Brain microvascular endothelial cell (primary cell): ENCODE results near the gene CACNA1S.

Experiments
- DNase-seq: peaks from one replicate; pipeline ENCODE4 v3.0.0-alpha.2; 2020
- H3K27ac ChIP-seq: fragments of 250-450 bp; sonication (Bioruptor Pico); 2 replicates; pipeline ENCODE4 v1.5.1; 2020; ENCODE audit warnings: mild to moderate bottlenecking, moderate library complexity
- H3K27me3 ChIP-seq: fragments of 250-450 bp; sonication (Bioruptor Pico); replicated peaks from 2 replicates; pipeline ENCODE4 v1.5.1; 2020; ENCODE audit warnings: mild to moderate bottlenecking
- H3K36me3 ChIP-seq: fragments of 250-450 bp; sonication (Bioruptor Pico); replicated peaks from 2 replicates; pipeline ENCODE4 v1.5.1; 2020; ENCODE audit warnings: mild to moderate bottlenecking
- H3K4me3 ChIP-seq: 2 replicates; pipeline ENCODE4 v1.5.1; 2011; ENCODE audit warnings: low read depth, mild to moderate bottlenecking, control low read depth, low read length, moderate library complexity
- in situ Hi-C: cut with HindIII; loops from 2 replicates; pipeline ENCODE4 v1.10.0; 2017; ENCODE audit warnings: low sequenced_read_pairs, low pct_ligation_motif_present
- TF ChIP-seq, protein P1 (sequence below): IDR thresholded peaks from 2 replicates; pipeline ENCODE4 v1.5.1; 2011; ENCODE audit warnings: low read depth, mild to moderate bottlenecking, moderate library complexity, low read length, control low read depth, inconsistent platforms; ENCODE audit errors: missing control alignments

Gene CACNA1S

DNA sequence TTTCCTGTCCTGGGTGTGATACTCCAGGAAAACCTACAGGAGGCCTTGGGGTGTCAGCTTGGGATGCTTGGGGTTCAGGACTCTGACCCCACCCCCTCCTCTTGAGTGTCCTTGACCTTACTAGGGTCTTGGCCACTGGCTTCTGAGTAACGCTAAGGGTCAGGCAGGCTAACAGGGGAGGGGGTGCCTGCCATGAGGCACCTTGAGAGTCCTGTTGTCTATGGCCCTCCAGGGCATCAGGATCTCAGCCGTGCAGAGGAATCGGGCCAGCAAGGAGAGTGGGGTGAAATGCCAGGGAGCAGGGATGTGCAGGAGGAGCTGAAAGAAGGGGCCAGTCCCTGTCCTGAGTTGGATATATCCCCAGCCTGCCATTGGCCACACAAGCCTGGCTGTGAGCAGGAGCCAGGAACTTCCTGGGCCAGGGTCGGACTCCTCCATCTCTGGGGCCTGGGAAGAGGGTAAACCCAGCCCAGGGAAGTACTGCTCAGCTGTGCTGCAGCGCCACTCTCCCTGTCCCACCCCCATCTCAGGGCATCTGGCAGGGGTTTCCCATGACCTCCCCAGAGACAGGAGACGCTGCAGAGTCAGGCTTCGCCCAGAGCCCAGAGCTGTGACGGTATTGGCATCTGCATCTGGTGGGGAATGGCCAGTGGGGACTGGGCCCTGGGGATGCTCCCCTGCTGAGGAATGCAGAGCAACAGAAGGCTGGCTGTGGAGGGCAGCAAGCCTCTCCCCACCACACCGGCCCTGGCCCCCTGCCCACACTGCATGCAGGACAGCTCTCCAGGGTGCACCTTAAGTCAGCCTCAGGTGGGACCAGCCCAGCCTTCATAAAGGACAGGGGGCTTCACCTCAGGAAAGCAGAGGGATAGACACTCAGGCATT, 95.0 kb downstream of the CACNA1S start:
- H3K27ac ChIP-seq, result no peak overlapping the region
- H3K27me3 ChIP-seq, result no peaks in the 10 kb centered on the region
- H3K4me3 ChIP-seq, result no peak overlapping the region
- in situ Hi-C loops, result no loop called here
- H3K36me3 ChIP-seq, result no peaks in the 10 kb centered on the region
- no peak for DNase-seq
- TF ChIP-seq, protein P1, sequence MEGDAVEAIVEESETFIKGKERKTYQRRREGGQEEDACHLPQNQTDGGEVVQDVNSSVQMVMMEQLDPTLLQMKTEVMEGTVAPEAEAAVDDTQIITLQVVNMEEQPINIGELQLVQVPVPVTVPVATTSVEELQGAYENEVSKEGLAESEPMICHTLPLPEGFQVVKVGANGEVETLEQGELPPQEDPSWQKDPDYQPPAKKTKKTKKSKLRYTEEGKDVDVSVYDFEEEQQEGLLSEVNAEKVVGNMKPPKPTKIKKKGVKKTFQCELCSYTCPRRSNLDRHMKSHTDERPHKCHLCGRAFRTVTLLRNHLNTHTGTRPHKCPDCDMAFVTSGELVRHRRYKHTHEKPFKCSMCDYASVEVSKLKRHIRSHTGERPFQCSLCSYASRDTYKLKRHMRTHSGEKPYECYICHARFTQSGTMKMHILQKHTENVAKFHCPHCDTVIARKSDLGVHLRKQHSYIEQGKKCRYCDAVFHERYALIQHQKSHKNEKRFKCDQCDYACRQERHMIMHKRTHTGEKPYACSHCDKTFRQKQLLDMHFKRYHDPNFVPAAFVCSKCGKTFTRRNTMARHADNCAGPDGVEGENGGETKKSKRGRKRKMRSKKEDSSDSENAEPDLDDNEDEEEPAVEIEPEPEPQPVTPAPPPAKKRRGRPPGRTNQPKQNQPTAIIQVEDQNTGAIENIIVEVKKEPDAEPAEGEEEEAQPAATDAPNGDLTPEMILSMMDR, result no peak

DNA sequence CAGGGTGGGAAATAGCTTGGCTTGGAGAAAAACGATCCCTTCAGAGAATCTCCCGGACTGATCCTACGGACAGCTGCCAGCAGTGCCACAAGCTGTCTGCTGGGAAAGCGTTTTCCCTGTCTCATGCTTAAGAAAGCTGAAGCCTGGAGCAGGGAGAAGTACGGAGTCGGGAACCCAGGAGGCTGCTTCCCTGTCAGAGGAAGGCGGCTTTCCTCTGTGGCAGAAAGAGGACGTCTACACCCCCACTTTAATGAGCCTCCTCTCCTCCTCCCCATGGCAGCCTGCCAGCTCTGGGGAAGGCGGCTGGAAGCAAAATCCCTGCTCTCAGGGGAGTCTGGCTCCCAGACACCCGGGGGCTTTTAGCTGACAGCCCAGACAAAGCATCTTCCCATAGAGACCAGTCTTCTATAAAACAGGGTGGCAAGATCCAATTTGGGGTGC, 96.0 kb downstream of the CACNA1S start:
- Histone ChIP-seq H3K36me3 (no peaks in the 10 kb centered on the region), H3K27ac (no peak overlapping the region), H3K4me3 (no peak overlapping the region), H3K27me3 (no peaks in the 10 kb centered on the region)
- no peak for DNase-seq
- in situ Hi-C loops, result no loop called here
- TF ChIP-seq, protein P1, result no peak

DNA sequence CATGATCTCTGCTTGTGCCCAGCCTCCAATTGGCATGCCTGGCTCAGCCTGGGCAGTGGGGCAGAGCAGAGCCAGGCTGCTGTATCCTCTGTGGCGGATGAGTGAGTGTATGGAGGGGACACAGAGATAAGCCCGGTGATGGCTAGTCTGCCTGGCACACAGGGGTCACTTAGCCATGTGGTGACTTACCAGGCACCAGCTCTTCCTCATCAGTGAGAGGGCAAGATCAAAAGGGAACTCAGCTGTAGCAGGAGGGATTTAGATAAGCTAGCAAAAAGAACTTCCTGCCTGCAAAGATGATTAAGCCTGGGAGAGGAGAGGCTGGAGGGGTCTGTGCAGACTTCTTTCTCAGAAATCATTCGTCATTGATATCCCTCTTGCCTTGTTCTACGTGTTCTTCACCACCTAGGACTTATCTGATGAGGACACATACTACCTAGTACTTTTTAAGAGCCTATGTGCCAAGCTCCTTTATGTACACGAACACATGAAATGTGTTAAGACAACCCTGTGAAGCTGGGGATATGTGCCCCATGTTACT, 96.6 kb downstream of the CACNA1S start:
- no peak overlapping the region for H3K27ac ChIP-seq
- TF ChIP-seq, protein P1, result no peak
- no peaks in the 10 kb centered on the region for H3K27me3 ChIP-seq
- no peak for DNase-seq
- H3K4me3 ChIP-seq, result no peak overlapping the region
- in situ Hi-C loops, result no loop called here
- no peaks in the 10 kb centered on the region for H3K36me3 ChIP-seq

DNA sequence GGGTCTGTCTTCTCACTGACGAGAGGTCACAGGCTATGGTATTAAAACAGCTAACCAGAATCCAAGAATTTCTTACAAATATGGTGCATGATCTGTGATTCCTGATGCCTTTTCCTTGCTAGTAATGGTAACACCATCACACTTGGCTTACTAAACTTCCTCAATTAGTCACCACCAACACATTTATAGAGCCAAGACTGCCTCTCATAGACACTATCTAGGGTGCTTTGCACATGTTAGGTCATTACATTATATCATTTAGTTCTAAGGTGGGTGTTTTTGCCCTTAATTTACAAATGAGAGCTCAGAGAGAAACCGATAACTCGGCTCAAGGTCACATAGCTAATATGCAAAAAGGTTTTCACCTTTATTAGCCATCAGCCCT, 97.4 kb downstream of the CACNA1S start:
- H3K4me3 ChIP-seq, result no peak overlapping the region
- no peaks in the 10 kb centered on the region for H3K27me3 ChIP-seq
- in situ Hi-C loops, result no loop called here
- no peaks in the 10 kb centered on the region for H3K36me3 ChIP-seq
- no peak for DNase-seq
- TF ChIP-seq, protein P1, result no peak
- H3K27ac ChIP-seq, result no peak overlapping the region

DNA sequence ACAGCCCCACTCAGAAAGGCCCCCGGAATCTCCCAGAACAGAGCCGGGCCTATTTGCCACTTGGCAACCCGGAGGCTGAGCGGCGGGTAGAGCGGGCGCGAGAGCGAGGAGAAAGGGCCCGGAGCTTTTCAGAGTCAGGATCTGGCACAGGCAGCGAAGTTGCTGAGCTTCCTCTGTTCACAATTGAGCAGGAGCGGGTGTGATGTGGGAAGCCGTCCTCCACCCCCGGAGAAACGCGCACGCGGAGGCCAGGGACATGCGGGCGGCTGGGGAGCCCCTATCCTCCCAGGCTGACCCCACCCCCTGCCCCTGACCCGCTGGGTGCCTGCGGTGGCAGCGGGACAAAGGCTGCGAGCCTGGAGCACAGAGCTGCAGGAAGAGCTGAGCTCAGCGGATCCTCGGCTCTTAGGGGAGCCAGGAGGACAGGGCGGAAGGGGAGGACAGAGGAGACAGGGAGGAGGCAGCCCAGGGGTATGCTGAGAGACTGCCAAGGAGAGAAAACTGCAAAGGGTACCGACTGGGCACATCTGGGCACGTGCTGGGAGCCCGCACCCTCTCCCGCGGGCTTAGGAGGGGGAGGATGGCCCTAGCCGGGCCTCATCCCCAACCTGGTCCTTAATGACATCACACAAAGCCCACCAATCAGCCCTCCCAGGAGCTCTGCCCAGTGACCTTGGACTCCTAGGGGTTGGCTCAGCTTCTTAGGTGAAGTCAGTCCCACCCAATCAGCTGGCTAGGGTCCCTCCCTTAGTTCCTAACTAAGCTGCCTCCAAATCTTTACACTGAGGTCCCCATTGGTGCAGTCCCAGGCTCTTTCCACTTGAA, 98.0 kb downstream of the CACNA1S start:
- Histone ChIP-seq H3K36me3 (no peaks in the 10 kb centered on the region), H3K4me3 (no peak overlapping the region), H3K27me3 (no peaks in the 10 kb centered on the region), H3K27ac (no peak overlapping the region)
- no peak for DNase-seq
- TF ChIP-seq, protein P1, result no peak
- in situ Hi-C loops, result no loop called here
